ENCODE results near the gene ARID5A. TPM values are rescaled to one million over a fixed set of nuclear protein-coding genes. Genes with fewer than 3 reads are reported as not detected.

The ARID5A gene
- total RNA-seq, 1 experiment from 2014 or later = 9.0 TPM

GRCh38 chr2:96507957-96508520, 28.5 kb upstream of the ARID5A start:
- peak; percentile 60 for DNase-seq (ENCODE audit: low read depth)

GRCh38 chr2:96508521-96509113, 27.9 kb upstream of the ARID5A start:
- no peak for DNase-seq (ENCODE audit: low read depth)

GRCh38 chr2:96509114-96509846, 27.3 kb upstream of the ARID5A start:
- DNase-seq (ENCODE audit: low read depth) = peak; percentile 82

GRCh38 chr2:96509847-96510230, 26.7 kb upstream of the ARID5A start:
- DNase-seq (ENCODE audit: low read depth) = no peak

- DNase-seq (ENCODE audit: low read depth) = no peak
Measured at GRCh38 chr2:96510931-96511595, 25.5 kb upstream of the ARID5A start.

GRCh38 chr2:96511851-96512250, 24.7 kb upstream of the ARID5A start:
- no peak for DNase-seq (ENCODE audit: low read depth)

GRCh38 chr2:96512341-96512740, 24.2 kb upstream of the ARID5A start:
- DNase-seq (ENCODE audit: low read depth) = no peak

GRCh38 chr2:96514521-96514920, 22.0 kb upstream of the ARID5A start:
- no peak for DNase-seq (ENCODE audit: low read depth)

GRCh38 chr2:96517079-96517478, 19.5 kb upstream of the ARID5A start:
- DNase-seq (ENCODE audit: low read depth) = no peak

- DNase-seq (ENCODE audit: low read depth) = no peak
Measured at GRCh38 chr2:96520231-96520630, 16.3 kb upstream of the ARID5A start.

GRCh38 chr2:96520697-96521096, 15.9 kb upstream of the ARID5A start:
- no peak for DNase-seq (ENCODE audit: low read depth)

- DNase-seq (ENCODE audit: low read depth) = no peak
Measured at GRCh38 chr2:96521219-96521618, 15.3 kb upstream of the ARID5A start.

- DNase-seq (ENCODE audit: low read depth) = no peak
Measured at GRCh38 chr2:96522304-96523203, 14.0 kb upstream of the ARID5A start.

- DNase-seq (ENCODE audit: low read depth) = peak; percentile 84
Measured at GRCh38 chr2:96523659-96524481, 12.7 kb upstream of the ARID5A start.

GRCh38 chr2:96524482-96525210, 11.9 kb upstream of the ARID5A start:
- DNase-seq (ENCODE audit: low read depth) = peak; percentile 42

- DNase-seq (ENCODE audit: low read depth) = no peak
Measured at GRCh38 chr2:96525211-96525507, 11.4 kb upstream of the ARID5A start.

GRCh38 chr2:96526101-96526591, 10.4 kb upstream of the ARID5A start:
- no peak for DNase-seq (ENCODE audit: low read depth)

GRCh38 chr2:96526615-96527285, 9.8 kb upstream of the ARID5A start:
- DNase-seq (ENCODE audit: low read depth) = no peak

GRCh38 chr2:96527286-96528005, 9.1 kb upstream of the ARID5A start:
- no peak for DNase-seq (ENCODE audit: low read depth)

Data from RPMI7951 (cell line).